Activated CD4-positive, alpha-beta T cell treated with anti-CD3 and anti-CD28 coated beads, Interleukin-2, amount 50 U/mL, for 48 hours (primary cell): ENCODE measurements around the gene ADIRF.
A peak's percentile ranks its signal among the peaks of the same experiment; 100 is the strongest.
"Not testable (repeated sequence)": the region's sequence is repeated elsewhere in the genome, so short reads cannot be mapped to it uniquely, and the experiment has no call there.

ENCODE experiments used
- DNase-seq, 2 experiments: peaks; one replicate each; pipeline ENCODE4 v3.0.0-alpha.2; 2020

ADIRF gene

GRCh38 chr10:86961481-86962091 lies 6.7 kb upstream of the ADIRF start:
- no peak for DNase-seq

GRCh38 chr10:86962136-86962980 lies 5.9 kb upstream of the ADIRF start:
- DNase-seq: no peak

DNA sequence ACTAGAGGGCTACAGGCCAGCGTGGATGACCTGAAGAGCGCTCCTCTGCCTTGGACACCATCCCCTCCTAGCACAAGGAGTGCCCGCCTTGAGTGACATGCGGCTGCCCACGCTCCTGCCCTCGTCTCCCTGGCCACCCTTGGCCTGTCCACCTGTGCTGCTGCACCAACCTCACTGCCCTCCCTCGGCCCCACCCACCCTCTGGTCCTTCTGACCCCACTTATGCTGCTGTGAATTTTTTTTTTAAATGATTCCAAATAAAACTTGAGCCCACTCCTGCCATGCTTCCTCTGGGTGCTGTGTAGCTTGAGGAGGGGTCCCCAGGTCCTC lies 5.3 kb upstream of the ADIRF start:
- no peak for DNase-seq

- no peak for DNase-seq
Measured at GRCh38 chr10:86963341-86963919, 4.9 kb upstream of the ADIRF start.

- DNase-seq: no peak
Measured at GRCh38 chr10:86964061-86964846, 4.0 kb upstream of the ADIRF start.

DNA sequence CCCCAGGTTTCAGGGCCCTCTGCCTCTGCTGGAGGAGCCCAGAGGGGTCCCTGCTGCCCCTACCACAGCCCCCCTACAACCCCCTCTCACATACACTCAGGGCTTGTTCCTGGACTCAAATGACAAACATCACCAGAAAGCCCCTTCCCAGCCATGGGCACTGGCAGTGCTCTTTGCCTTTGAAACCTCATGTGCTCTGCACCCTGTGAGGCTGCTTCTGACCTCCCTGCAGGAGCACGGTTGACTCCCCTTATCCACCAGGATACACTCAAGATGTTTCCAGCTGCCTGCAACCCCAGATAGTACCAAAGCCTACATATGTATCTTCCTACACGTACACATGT lies 3.5 kb upstream of the ADIRF start:
- DNase-seq: no peak

DNA sequence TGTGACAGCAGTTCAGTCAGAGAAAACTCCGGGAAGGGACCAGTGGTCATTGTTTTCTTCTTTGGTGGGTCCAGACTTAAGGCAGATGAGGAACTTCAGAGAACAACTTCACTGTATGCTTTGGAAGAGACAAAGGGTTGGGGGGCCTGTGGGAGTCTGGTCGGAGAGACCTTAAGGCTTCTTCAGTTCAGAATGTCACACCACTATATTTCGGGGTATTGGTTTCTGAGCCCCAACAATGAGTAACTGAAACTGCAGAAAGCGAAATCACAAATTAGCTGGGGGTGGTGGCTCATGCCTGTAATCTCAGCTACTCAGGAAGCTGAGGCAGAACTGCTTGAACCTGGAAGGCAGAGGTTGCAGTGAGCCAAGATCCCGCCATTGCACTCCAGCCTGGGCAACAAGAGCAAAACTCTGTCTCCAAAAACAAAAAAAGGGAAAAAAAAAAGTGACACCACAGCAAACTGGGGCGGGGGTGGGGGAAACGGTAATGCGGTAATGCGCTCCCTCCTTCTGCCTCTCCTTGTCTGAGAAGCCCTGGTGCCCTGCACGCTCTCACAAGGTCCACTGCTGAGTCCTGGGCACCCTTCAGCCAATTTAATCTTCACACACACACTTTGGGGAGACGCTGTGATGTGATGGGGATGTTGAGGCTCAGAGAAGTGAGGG lies 2.2 kb upstream of the ADIRF start:
- no peak for DNase-seq

- DNase-seq: no peak
Measured at GRCh38 chr10:86967481-86967941, 771 bp upstream of the ADIRF start.

DNA sequence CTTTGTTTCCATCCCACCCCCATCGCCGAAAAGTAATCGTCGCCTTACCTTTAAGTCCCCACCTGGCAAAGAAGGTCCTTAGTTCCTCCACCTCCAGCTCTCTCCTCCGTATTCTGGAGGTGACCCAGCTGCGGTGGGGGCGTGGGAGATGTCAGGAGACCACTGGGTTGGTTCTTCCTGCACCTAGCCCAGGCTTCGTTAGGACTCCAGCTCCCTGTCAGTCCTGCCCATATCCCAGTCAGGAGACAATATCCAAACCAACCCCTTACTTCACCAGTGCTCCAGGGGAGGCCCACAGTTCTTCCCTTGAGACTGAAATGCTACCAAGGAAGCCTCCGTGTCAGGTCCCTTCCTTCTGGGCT lies 693 bp downstream of the ADIRF start:
- no peak for DNase-seq

GRCh38 chr10:86969421-86970041 lies 1.2 kb downstream of the ADIRF start:
- no peak for DNase-seq

DNA sequence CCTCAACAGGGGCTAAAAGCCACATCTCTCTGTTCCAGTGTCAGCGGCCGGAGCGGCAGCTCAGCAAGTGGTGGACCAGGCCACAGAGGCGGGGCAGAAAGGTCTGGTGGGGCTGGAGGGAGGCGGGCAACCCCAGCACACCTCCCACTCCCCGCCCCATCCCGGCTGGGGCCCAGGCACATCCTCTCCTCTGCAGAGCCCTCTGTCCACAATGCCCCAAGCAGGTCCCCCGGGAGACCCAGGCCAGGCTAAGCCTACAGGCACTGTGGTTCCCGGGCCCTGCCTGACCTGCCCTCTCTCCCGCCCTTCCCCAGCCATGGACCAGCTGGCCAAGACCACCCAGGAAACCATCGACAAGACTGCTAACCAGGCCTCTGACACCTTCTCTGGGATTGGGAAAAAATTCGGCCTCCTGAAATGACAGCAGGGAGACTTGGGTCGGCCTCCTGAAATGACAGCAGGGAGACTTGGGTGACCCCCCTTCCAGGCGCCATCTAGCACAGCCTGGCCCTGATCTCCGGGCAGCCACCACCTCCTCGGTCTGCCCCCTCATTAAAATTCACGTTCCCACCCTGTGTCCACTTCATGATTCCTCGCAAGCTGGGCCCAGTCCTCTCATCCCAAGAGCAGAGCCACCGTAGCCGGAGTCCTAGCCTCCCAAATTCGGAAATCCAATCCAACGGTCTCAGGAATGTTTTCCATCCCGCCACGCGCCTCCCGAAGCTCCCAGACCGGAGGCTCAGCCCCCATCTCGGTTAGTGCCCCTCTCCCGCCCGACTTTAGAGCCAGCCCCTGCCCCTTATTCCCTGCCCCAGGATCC lies 2.1 kb downstream of the ADIRF start:
- no peak for DNase-seq

DNA sequence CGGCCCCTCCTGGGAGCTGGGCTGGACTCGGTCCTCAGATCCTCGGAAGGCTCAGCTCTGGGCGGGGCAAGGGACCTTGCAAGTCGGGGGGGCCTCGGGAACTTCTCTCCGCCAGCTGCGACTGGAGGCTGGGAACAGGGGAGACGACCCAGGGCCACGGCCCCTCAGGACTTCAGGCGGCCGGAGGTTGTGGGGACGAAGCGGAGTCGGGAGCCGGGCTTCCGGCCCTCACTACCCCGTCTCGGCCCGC lies 2.6 kb downstream of the ADIRF start:
- DNase-seq: no peak

GRCh38 chr10:86971232-86971991 lies 3.1 kb downstream of the ADIRF start:
- DNase-seq: peak; percentile 80 to 84

DNA sequence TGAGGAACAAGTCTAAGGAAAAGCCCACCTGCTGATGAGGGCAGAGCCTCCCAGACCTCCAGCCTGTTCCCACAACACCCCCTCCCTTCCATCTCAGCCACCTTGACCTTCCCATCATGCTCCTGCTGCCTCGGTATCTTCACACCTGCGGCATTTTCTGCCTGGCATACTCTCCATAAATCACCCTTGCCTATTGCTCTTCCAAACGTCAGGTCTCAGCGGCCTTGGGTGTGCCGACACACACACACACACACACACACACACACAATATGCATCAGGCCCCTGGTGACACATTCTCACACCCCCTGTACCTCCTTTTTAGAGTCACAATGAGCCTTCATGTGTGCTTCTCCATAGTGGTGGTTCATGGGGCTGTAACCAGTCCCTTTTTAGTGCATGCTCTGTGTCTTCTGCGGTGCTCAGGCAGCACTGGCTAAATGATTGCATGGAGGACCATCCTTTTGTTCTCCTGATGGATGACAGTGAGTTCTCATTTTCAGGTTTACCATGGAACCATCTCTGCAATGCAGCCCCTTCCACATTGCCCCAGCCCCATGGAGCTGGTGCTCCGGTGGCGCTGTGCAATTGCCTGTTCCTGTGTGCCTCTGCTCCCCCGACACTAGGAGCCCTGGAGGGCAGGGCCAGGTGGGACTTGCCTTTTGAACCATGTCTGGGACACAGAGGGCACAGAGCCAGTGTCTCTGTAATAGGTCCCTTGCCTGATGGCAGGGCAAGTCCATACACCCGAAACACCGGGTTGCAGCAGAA lies 4.5 kb downstream of the ADIRF start:
- no peak for DNase-seq

DNA sequence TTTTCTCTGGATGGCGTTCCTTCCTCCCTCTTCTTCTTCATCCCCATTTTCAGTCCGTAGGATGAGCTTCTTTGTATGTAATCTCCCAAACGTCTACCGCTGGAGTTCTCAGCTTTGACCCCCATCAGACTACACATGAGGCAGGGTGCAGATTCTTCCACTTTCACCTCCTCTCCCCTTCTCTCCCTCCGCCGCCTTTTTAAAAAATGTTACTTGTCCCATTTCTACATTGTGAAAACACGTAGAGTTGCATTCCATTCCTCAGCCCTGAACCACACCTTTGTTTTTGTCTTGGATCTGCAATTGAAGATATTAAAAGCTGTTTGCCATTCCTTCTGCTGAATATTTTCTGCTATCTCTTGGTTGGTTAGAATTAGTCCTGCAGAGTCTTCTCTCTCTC lies 6.2 kb downstream of the ADIRF start:
- DNase-seq: no peak

GRCh38 chr10:86976362-86977056 lies 8.2 kb downstream of the ADIRF start:
- DNase-seq: no peak

- not testable (repeated sequence) for DNase-seq
Measured at GRCh38 chr10:86978457-86978856, 10.2 kb downstream of the ADIRF start.

DNA sequence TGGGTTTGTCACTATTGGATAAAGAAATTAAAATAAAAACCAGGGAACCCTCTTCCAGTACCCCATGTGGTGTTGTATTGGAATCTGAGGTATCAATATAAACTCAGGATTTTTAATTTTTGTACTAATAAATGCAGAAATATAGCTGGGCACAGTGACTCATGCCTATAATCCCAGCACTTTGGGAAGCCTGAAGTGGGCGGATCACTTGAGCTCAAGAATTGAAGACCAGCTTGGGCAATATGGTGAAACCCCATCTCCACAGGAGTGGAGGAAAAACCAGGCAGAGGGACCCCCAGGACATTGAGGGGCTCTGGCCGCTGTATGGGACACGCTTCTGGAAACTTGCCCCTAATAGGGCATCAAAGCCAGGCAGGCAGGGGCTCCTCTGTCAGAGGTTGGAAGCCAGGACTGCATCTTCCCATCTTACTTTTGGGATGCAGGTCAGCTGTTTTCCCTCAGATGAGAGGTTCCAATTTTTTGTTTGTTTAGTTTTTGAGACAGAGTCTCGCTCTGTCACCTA lies 11.1 kb downstream of the ADIRF start:
- DNase-seq: no peak

DNA sequence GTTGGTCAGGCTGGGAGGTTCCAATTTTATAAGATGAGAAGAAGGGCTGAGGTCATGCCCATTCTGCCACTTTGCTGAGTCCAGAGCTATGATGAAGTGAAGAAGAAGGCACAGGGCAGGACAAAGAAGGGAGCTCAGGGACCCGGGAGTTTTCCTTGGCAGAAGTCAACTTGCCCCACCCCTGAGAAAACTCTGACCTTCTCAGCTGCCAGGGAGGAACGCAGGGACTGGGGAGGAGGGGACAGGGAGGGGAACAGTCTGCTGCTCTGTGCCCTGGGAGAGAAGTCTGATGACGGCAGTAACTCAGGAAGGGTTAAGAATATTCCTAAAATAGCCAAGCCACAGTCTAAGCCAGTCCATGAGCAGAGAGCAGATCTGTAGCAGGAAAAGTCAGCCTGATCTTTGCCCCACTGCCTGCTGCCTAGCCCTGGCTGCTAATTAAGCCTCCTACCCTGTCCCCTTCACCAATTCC lies 11.7 kb downstream of the ADIRF start:
- no peak for DNase-seq
